Measurements from ENCODE around the gene TMEM179B.

DNA sequence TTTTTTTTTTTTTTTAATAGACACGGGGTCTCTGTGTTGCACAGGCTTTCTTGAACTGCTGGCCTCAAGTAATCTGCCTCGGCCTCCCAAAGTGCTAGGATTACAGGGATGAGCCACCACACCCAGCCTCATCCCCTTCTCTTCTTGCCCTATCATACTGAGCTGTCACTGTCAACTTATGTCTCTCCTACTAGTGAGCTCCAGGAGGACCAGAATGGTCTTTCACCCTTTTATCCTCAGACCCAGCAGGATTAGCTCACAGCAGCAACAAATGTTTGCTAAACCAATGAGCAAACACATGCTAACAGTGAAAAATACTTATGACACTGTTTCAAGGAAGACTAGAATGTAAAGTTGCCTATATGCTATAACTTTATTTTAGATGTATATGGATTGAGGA, 24.5 kb downstream of the TMEM179B start:
- TF ChIP-seq, protein P1, sequence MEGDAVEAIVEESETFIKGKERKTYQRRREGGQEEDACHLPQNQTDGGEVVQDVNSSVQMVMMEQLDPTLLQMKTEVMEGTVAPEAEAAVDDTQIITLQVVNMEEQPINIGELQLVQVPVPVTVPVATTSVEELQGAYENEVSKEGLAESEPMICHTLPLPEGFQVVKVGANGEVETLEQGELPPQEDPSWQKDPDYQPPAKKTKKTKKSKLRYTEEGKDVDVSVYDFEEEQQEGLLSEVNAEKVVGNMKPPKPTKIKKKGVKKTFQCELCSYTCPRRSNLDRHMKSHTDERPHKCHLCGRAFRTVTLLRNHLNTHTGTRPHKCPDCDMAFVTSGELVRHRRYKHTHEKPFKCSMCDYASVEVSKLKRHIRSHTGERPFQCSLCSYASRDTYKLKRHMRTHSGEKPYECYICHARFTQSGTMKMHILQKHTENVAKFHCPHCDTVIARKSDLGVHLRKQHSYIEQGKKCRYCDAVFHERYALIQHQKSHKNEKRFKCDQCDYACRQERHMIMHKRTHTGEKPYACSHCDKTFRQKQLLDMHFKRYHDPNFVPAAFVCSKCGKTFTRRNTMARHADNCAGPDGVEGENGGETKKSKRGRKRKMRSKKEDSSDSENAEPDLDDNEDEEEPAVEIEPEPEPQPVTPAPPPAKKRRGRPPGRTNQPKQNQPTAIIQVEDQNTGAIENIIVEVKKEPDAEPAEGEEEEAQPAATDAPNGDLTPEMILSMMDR (conservative IDR thresholded peaks at IDR 0.05 in 1 of 2, IDR thresholded peaks at IDR 0.05 in 1 of 2; ENCODE audit: low read depth in 1 of 2, low read length in 2 of 2) = no peak
- no peak for TF ChIP-seq EZH2 (IDR thresholded peaks at IDR 0.05; ENCODE audit: low read length, missing control alignments)

Data from fibroblast of lung (primary cell).